Thyroid gland (tissue), 4 donors: ENCODE data around the gene INPP5D.

Experiments used
- POLR2A ChIP-seq, 2 donors: fragments of 450-650 bp; IDR thresholded peaks; one replicate each; pipeline ENCODE4 v1.6.1; 2017; ENCODE audit warnings: antibody characterized with exemption in 2 of 2, mild to moderate bottlenecking in 2 of 2, moderate library complexity in 1 of 2
- TF ChIP-seq, protein P1 (sequence below), 6 experiments: fragments of 200-600 bp in 3 of 6; fragments of 450-650 bp in 3 of 6; sonication (generic) in 3 of 6; IDR thresholded peaks; one replicate each; pipeline ENCODE4 v1.5.1; 2016 to 2019; ENCODE audit warnings: antibody characterized with exemption in 6 of 6, mild to moderate bottlenecking in 2 of 6, inconsistent platforms in 1 of 6, moderate library complexity in 1 of 6

GRCh38 chr2:233039846-233040530, 20.2 kb upstream of the INPP5D start:
- TF ChIP-seq, protein P1, sequence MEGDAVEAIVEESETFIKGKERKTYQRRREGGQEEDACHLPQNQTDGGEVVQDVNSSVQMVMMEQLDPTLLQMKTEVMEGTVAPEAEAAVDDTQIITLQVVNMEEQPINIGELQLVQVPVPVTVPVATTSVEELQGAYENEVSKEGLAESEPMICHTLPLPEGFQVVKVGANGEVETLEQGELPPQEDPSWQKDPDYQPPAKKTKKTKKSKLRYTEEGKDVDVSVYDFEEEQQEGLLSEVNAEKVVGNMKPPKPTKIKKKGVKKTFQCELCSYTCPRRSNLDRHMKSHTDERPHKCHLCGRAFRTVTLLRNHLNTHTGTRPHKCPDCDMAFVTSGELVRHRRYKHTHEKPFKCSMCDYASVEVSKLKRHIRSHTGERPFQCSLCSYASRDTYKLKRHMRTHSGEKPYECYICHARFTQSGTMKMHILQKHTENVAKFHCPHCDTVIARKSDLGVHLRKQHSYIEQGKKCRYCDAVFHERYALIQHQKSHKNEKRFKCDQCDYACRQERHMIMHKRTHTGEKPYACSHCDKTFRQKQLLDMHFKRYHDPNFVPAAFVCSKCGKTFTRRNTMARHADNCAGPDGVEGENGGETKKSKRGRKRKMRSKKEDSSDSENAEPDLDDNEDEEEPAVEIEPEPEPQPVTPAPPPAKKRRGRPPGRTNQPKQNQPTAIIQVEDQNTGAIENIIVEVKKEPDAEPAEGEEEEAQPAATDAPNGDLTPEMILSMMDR (IDR thresholded peaks at IDR 0.05) = no peak
- TF ChIP-seq POLR2A (IDR thresholded peaks at IDR 0.05) = no peak
